ENCODE results near the gene LAMP2. TPM values are rescaled to one million over a fixed set of nuclear protein-coding genes. Genes with fewer than 3 reads are reported as not detected.

The LAMP2 gene
- total RNA-seq, 1 experiment from 2014 or later = 214 TPM

DNA sequence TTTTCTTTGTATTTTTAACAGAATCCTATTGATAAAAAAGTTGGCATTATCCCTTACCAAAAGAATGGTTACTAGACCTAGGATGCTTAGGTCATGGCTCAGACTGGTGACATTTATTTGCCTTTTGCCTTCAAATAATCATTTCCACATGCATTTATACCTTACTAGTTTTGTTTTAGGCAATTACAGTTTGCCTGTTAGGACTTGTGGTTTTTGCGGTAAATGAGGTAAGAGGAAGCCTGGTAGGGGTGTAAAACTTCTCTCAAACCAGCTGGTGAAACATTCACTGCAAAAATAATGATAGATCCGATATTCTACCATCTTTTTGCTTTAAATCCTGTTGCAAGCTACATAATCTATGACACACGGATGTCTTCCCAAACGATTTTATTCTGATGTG lies 12.1 kb downstream of the LAMP2 start:
- DNase-seq (ENCODE audit: low spot score) = peak; percentile 76

GRCh38 chrX:120453985-120454384 lies 15.1 kb downstream of the LAMP2 start:
- no peak for DNase-seq (ENCODE audit: low spot score)

DNA sequence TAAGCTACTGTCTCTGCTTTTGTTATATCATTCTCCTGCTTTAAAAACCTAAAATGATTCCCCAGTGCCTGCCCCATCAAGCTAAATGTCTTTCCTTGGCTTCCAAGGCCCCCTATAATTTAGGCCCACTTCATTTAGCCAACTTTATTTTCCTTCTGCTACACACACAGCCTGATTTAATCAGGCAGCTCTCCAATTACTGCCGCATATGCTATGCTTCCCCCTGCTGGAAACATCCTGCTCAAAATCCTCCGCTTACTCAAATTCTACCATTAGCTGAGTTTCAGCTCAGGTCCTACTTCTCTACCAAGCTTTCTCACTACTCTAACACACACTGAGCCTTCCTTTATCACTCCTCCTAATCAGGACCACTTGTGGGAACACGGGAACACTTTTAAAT lies 17.0 kb downstream of the LAMP2 start:
- peak; percentile 19 for DNase-seq (ENCODE audit: low spot score)

DNA sequence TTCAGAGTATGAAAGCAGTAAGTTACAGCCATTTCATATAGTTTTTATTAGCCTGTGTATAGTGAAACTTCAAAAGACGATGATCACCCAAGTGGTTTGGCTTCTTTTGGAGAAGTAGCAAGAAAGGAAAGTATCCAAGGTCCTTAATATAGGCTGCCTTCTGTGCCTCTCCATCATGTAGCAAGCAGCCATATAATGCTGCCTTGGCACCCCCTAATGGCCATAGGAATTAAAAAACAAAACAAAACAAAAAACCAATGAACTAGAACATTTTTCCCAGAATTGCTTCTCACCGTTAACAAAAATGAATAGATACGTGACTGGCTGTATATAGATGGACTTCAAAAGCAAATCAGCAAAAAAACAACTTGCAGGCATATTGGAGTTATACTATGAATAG lies 18.9 kb downstream of the LAMP2 start:
- no peak for DNase-seq (ENCODE audit: low spot score)

DNA sequence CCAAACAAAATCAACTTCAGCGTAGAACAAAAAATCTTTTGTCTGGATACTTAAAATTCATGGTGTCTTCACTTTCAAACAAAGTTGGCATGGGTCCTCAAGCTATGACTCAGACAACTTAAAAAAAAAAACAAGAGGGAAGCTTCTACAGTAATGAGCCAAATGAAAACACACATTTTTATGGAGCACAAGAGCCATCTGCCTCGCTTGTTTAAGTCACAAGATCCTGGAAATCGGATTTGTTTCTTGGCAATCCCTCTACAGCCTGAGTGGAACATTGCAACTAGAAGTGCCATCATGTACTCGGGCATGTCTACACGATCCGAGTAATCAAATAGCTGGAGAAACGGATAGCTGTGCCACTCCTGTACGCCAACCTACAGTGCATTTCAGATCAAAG lies 22.6 kb downstream of the LAMP2 start:
- DNase-seq (ENCODE audit: low spot score) = peak; percentile 52

DNA sequence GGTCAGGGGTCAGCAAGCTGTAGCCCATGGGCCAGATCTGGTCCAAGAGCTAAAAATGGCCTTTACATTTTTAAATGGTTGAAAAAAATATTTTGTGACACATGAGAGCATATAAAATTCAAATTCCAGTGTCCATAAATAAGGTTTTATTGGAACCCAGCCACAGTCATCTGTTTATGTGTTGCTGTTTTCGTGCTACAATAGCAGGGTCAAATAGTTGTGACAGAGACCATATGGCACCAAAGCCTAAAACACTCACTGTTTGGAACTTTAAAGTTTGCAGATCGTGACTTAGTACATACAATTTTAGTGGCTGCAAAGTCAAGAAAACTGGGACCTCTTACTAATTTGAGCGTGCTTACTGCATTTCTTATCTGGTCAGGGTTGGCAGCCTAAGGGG lies 29.2 kb downstream of the LAMP2 start:
- no peak for DNase-seq (ENCODE audit: low spot score)

DNA sequence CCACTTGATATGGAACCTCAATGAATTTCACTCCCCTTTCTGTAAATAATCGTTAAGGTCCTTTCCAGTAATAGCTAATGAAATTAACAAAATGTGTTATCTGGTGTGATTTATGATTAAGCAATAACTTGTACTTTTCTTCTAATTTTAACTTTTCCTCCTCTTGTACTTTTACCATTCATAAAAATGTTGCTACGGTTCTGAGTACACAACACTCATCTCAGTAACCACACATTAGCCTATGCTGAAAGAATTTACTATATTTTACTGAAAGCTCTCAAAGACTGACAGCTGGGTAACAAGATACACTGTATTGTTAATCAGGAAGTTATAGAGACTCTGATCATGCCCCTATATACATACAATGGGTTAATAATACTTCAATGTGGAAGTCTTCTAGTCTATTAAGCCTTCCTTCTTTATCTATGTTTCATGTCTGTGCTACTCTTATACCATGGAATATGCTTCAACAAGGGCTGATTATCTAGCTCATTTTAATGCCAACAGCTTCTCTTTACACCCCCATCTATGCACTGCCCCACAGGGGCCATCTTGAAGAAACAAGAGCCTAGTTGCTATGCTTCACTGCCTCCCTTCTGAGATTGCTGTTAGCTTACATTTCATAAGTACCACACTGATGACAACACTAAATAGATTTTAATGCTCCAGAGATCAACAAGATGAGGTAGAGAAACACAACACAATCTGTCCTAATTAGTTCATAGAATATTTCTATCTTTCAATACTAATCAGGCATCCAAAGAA lies 39.1 kb downstream of the LAMP2 start:
- no peak for DNase-seq (ENCODE audit: low spot score)

- peak; percentile 4 for DNase-seq (ENCODE audit: low spot score)
These were observed 40.8 kb downstream of the LAMP2 start for GRCh38 chrX:120428309-120428708.

- no peak for DNase-seq (ENCODE audit: low spot score)
These were observed 42.5 kb downstream of the LAMP2 start for GRCh38 chrX:120426599-120426998.

GRCh38 chrX:120419463-120419862 lies 49.6 kb downstream of the LAMP2 start:
- DNase-seq (ENCODE audit: low spot score) = no peak

GRCh38 chrX:120408168-120408567 lies 60.9 kb downstream of the LAMP2 start:
- DNase-seq (ENCODE audit: low spot score) = no peak

- no peak for DNase-seq (ENCODE audit: low spot score)
These were observed 62.5 kb downstream of the LAMP2 start for GRCh38 chrX:120406638-120407037.

GRCh38 chrX:120402369-120402768 lies 66.7 kb downstream of the LAMP2 start:
- DNase-seq (ENCODE audit: low spot score) = no peak

DNA sequence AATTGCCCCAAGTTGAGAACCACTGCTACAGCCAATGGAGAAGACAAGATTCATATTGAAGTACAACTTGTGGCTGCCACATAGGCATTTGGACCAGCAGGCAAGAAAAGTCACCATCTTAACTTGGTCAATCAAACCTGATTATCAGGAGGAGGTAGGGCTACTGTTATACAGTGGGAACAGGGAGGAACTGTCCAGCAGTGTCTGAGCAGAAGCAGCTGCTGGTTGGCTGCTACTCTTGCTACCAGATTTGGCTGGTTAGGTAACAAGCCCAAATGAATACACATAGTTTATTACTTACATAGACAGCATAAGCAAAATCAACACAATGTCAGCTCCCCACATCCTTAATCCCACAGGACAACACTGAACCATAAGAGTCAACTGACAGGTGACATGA lies 67.8 kb downstream of the LAMP2 start:
- no peak for DNase-seq (ENCODE audit: low spot score)

DNA sequence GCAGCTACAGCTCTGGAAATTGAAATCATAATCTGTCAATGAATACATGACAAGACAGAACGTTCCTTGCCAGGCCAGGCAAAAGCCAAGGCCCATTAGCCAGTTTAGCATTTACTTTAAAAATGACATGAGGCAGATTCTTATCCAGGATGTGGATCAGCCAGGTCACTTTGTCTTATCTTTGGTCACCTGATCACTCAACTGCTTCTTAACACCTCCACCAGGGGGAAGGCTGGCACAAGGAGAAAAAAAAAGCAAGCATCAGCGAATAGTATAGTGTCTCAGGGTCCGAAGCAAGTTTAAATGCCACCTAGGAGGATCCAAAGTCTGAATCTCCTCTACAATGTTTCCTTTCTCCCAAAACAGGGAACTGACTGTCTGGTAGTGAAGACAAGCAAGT lies 88.4 kb downstream of the LAMP2 start:
- DNase-seq (ENCODE audit: low spot score) = peak; percentile 31

GRCh38 chrX:120379937-120380681 lies 89.0 kb downstream of the LAMP2 start:
- DNase-seq (ENCODE audit: low spot score) = no peak

GRCh38 chrX:120378570-120378969 lies 90.5 kb downstream of the LAMP2 start:
- no peak for DNase-seq (ENCODE audit: low spot score)

Other genes with a start within 250 kb of the LAMP2 start
- 15.0 and 23.8 TPM in 2 replicates for gene ZBTB33, start 218.5 kb downstream of the LAMP2 start, total RNA-seq (2014; rRNA removed; shearing (Covaris generic))
- gene TMEM255A, start 157.8 kb downstream of the LAMP2 start, total RNA-seq (2014; rRNA removed; shearing (Covaris generic)) = 4.0 and 4.2 TPM in 2 replicates
- gene ATP1B4, start 107.2 kb downstream of the LAMP2 start, total RNA-seq (2014; rRNA removed; shearing (Covaris generic)) = not detected in 2 replicates
- gene CUL4B, start 91.7 kb upstream of the LAMP2 start, total RNA-seq (2014; rRNA removed; shearing (Covaris generic)) = 18.4 and 28.6 TPM in 2 replicates
- gene MCTS1, start 134.8 kb upstream of the LAMP2 start, total RNA-seq (2014; rRNA removed; shearing (Covaris generic)) = 182 and 194 TPM in 2 replicates
- 41.5 and 42.0 TPM in 2 replicates for gene C1GALT1C1, start 160.8 kb upstream of the LAMP2 start, total RNA-seq (2014; rRNA removed; shearing (Covaris generic))